ENCODE data around the gene TIMM8B. TPM values are rescaled to one million over a fixed set of nuclear protein-coding genes. Genes with fewer than 3 reads are reported as not detected.
"Not testable (repeated sequence)": the region's sequence is repeated elsewhere in the genome, so short reads cannot be mapped to it uniquely, and the experiment has no call there.

The TIMM8B gene
- total and polyA plus RNA-seq, 8 donors: 12.7 to 49.4 (median 19.1) TPM

DNA sequence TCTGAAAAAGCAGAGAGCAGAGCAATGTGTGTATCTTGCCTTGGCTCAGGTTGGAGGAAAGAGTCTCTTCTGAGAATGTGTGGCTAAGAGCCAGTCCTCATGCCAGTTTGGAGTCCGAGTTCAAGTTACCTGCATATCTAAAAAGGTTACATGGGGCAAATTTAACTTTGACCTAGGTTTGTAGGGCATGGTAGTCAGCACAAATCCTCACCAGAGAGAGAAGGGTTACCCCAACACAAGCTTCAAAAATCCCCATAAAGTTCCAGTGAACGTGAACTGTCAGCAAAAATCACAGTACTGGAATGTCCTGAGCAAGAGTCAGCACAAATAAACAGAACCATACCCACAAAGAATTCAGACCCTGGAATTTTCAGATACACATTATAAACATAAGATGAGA, 13.9 kb upstream of the TIMM8B start:
- Histone ChIP-seq H3K4me3 (no peak overlapping the region), H3K36me3 (peaks cover 0 to 6% (median 0%) of the 10 kb centered on the region in 3 donors), H3K4me1 (no peaks in the 10 kb centered on the region), H3K27ac (no peak overlapping the region), H3K27me3 (no peaks in the 10 kb centered on the region), H3K9me3 (no peaks in the 10 kb centered on the region)
- TF ChIP-seq, protein P1, sequence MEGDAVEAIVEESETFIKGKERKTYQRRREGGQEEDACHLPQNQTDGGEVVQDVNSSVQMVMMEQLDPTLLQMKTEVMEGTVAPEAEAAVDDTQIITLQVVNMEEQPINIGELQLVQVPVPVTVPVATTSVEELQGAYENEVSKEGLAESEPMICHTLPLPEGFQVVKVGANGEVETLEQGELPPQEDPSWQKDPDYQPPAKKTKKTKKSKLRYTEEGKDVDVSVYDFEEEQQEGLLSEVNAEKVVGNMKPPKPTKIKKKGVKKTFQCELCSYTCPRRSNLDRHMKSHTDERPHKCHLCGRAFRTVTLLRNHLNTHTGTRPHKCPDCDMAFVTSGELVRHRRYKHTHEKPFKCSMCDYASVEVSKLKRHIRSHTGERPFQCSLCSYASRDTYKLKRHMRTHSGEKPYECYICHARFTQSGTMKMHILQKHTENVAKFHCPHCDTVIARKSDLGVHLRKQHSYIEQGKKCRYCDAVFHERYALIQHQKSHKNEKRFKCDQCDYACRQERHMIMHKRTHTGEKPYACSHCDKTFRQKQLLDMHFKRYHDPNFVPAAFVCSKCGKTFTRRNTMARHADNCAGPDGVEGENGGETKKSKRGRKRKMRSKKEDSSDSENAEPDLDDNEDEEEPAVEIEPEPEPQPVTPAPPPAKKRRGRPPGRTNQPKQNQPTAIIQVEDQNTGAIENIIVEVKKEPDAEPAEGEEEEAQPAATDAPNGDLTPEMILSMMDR (IDR thresholded peaks at IDR 0.05): no peak
- 54 to 64% methylated on average over 2 of the region's 2 CpGs for WGBS, 2 donors
- DNase-seq: no peak
- FAIRE-seq: no peak
- no peak for ATAC-seq
- intact Hi-C loops (cut with DNase I): no loop called here

DNA sequence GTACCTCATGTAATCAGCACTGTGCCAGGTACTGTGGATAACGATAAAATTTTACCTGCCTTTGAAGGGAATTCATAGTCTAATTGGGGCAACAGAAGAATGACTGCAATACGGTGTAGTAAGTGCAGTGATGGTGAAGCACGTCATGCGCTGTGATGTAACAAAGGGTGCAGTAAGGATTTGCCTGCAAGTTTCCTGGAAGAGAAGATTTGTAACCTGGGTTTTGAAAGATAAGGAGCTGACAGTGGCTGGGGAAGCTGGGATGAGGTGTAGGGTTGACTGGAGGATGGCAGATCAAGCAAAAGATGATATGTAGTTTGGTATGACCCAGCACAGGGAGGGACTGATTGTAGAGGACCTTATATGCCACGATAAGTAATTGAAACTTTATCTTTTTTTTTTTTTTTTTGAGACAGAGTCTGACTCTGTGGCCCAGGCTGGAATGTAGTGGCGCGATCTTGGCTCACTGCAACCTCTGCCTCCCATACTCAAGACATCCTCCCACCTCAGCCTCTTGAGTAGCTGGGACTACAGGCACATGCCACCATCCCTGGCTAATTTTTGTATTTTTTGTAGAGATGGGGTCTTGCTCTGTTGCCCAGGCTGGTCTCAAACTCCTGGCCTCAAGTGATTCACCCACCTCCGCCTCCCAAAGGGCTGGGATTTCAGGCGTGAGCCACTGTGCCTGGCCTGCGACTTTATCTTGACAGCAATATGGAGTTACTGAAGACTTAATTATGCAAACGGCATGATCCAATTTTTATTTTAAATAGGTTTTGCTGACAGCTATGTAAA, 11.4 kb upstream of the TIMM8B start:
- H3K36me3 ChIP-seq: peaks cover 0 to 16% (median 0%) of the 10 kb centered on the region in 3 donors
- H3K27me3 ChIP-seq: no peaks in the 10 kb centered on the region
- no peaks in the 10 kb centered on the region for H3K9me3 ChIP-seq
- ATAC-seq: no peak
- no peak overlapping the region for H3K4me3 ChIP-seq
- no peaks in the 10 kb centered on the region for H3K4me1 ChIP-seq
- no peak for DNase-seq
- TF ChIP-seq, protein P1 (IDR thresholded peaks at IDR 0.05): no peak
- H3K27ac ChIP-seq: no peak overlapping the region
- WGBS, 2 donors: 90 to 94% methylated on average over 11 of the region's 11 CpGs
- no peak for FAIRE-seq
- intact Hi-C loops (cut with DNase I): loop anchor here in 1 of 3 donors (10.0 kb wide), 1 partner anchor 187 kb away; no protein-coding TSS in a partner anchor

DNA sequence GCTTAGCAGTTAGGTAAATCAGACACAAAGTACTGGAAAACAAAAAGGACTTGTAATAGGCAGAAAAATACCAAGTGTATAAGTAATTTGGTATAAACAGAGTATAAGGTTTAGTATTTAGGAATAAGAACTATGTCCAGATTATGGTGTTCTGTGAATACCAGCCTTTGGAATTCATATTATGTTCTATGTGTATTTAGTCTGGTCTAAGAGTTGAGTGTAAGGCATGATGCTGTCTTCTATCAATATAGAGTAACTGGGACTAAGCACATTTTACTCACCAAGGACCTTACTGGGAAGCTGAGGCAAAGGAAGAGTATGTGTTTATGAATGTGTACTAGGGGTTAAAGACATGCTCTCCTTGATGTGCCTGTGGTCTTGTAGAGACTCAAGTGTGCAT, 9.6 kb upstream of the TIMM8B start:
- TF ChIP-seq, protein P1 (IDR thresholded peaks at IDR 0.05): no peak
- Histone ChIP-seq H3K4me3 (no peak overlapping the region), H3K4me1 (no peaks in the 10 kb centered on the region), H3K27me3 (no peaks in the 10 kb centered on the region), H3K36me3 (peaks cover 0 to 33% (median 0%) of the 10 kb centered on the region in 3 donors), H3K27ac (no peak overlapping the region), H3K9me3 (no peaks in the 10 kb centered on the region)
- FAIRE-seq (no peak), ATAC-seq (no peak), DNase-seq (no peak)
- intact Hi-C loops (cut with DNase I): loop anchor here in 1 of 3 donors (10.0 kb wide), 1 partner anchor 189 kb away; no protein-coding TSS in a partner anchor

DNA sequence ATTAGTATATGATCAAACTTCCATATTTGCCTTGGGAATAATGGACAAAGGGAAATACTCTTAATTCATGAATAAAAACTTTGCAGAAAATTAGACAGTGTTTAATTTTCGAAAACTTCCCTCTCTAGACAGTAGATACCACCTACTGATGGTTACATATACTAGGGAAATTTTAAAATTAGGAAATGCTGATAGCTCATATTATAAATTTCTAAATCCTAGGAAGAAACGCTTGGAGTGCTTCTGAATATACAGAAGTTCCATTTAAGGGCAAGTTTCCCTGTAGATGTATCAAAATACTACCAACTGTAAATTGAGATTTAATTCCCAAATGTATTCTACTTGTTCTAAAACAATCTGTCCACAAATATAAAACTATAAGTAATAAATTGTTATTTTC, 8.7 kb upstream of the TIMM8B start:
- H3K36me3 ChIP-seq: peaks cover 0 to 42% (median 0%) of the 10 kb centered on the region in 3 donors
- H3K27ac ChIP-seq, DNase-seq, H3K4me1 ChIP-seq, H3K27me3 ChIP-seq, ATAC-seq, H3K9me3 ChIP-seq, H3K4me3 ChIP-seq: not testable (repeated sequence)
- 92 to 95% methylated on average over 2 of the region's 2 CpGs for WGBS, 2 donors
- intact Hi-C loops (cut with DNase I): loop anchor here in 1 of 3 donors (10.0 kb wide), 1 partner anchor 189 kb away; no protein-coding TSS in a partner anchor
- FAIRE-seq: peak; percentile 85

DNA sequence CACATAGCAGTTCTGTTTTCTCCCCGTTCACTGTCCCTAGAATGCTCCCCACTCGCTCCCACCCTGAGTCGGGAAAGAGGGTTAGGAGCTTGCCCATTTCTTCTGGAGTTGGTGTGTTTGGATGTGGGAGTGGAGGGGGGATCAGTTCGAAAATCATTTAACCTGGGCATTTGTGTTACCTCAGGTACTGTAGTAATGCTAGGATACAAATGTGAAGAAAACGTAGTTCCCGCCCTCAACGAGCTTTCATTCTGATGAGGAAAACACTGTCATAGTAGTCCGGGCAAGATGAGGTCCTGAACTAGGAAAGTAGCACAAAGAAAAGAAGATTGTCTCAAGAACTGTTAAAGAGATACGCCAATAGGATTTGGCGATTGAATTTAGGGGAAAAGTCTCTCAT, 656 bp upstream of the TIMM8B start:
- Histone ChIP-seq H3K9me3 (no peaks in the 10 kb centered on the region), H3K27ac (peak overlapping the region in 3 of 4 donors; percentile 35 to 70 (median 67)), H3K4me1 (peaks cover 12 to 16% (median 15%) of the 10 kb centered on the region in 3 donors), H3K27me3 (no peaks in the 10 kb centered on the region), H3K36me3 (peaks cover 0 to 58% (median 19%) of the 10 kb centered on the region in 3 donors), H3K4me3 (peak overlapping the region; percentile 46 to 80 (median 64))
- DNase-seq (no peak), ATAC-seq (peak in 3 of 4 donors; percentile 1 to 9 (median 2)), FAIRE-seq (no peak)
- 12 to 13% methylated on average over 10 of the region's 10 CpGs for WGBS, 2 donors
- intact Hi-C loops (cut with DNase I): no loop called here
- TF ChIP-seq, protein P1 (IDR thresholded peaks at IDR 0.05): no peak

All from pancreas (tissue), 10 donors.